Measurements from ENCODE around the gene EPN3.

Gene EPN3

DNA sequence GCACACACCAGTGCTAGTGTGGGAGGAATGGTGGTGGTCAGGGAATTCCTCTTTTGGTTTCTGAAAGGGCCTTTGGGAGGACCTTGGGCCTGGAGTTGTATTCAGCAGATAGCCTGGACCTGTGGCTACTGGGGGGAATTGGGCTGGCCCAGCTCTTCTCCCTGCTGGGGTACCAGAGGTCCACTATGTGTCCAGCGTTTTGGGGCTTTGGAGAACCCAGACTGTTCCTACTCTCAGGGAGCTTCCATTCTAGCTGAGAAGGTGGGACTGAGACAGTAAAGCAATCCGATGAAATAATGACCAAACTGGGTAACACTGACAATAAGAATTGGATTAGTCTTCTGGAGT, 2.4 kb downstream of the EPN3 start:
- DNase-seq (ENCODE audit: low read depth in 2 of 2), result no peak

DNA sequence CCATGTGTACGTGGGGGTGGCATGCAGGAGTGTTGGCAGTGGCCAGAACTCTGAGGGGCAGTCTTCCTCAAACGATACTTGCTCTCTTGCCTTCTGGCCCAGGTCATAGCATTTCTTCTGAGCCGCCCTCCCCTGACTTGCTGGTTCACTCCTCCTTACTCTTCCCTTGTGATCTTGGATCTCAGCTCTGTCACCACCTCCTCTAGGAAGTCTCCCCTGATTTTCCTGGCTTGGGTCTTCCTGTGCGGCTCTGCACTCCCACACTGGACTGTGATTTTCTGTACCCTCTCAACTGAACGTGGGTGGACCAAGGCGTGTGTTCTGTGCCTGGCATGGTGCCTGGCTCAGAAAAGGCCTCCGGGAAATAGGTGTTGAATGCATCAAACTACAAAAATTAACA, 2.9 kb downstream of the EPN3 start:
- no peak for DNase-seq (ENCODE audit: low read depth in 2 of 2)

DNA sequence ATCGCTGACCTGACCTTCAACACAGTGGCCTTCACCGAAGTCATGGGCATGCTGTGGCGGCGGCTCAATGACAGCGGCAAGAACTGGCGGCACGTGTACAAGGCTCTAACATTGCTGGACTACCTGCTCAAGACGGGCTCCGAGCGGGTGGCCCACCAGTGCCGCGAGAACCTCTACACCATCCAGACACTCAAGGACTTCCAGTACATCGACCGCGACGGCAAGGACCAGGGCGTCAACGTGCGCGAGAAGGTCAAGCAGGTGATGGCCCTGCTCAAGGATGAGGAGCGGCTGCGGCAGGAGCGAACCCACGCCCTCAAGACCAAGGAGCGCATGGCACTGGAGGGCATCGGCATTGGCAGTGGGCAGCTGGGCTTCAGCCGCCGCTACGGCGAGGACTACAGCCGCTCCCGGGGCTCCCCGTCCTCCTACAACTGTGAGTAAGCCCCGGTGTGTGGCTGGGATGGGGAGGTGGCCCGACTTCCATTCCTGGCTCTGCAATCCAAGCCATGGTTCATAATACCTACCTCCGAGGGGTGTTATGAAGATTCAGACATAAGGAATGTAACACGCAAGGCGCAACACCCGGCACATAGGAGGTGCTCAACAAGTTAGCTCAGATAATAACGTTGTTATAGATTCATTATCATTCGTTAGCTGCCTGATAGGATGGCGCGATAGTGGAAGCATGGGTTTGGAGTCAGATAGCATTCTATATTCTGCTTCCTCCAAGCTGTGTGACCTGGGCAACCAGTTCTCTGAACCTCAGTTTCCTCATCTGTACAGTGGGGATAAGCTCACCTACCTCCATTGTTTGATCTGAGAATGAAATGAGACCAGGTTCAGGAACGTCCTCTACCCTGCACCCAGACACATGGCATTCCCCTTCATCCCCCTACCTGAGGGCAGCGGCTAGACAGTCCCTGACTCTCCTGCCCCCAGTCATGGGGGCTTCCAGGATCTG, 4.4 kb downstream of the EPN3 start:
- no peak for DNase-seq (ENCODE audit: low read depth in 2 of 2)

DNA sequence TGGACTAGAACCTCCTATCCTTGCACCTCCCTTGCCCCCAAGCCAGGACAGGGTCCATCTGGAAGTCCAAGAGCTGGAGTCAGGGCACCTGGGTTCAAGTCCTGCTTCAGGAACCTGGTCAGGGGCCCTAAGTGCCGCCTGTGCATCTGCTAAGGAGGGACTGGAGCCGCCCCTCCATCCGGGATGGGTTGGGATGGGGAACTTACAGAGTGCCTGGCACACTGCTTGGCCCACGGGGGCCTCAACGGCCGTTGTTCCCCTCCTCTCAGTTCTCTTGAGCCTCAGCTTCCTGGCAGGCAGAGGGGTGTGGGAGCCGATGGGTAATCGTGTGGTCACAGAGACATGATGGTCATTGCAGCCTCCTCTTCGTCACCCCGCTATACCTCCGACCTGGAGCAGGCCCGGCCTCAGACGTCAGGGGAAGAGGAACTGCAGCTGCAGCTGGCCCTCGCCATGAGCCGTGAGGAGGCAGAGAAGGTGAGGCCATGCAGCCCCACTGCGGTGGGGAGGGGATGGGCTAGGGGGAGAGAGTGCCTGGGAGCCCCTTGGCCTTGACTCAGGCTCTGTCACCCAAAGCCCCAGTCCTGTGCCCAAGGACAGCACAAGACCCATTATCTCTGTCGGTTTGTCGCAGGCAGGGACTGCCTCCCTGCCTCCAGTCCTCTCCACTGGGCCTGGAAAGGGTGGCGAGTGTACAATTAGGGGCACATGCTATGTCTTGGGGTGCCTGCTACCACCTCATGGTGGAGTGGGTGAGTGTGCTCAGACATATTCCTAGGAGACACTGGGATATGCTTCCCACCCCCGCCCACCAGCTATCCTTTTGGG, 5.4 kb downstream of the EPN3 start:
- no peak for DNase-seq (ENCODE audit: low read depth in 2 of 2)

DNA sequence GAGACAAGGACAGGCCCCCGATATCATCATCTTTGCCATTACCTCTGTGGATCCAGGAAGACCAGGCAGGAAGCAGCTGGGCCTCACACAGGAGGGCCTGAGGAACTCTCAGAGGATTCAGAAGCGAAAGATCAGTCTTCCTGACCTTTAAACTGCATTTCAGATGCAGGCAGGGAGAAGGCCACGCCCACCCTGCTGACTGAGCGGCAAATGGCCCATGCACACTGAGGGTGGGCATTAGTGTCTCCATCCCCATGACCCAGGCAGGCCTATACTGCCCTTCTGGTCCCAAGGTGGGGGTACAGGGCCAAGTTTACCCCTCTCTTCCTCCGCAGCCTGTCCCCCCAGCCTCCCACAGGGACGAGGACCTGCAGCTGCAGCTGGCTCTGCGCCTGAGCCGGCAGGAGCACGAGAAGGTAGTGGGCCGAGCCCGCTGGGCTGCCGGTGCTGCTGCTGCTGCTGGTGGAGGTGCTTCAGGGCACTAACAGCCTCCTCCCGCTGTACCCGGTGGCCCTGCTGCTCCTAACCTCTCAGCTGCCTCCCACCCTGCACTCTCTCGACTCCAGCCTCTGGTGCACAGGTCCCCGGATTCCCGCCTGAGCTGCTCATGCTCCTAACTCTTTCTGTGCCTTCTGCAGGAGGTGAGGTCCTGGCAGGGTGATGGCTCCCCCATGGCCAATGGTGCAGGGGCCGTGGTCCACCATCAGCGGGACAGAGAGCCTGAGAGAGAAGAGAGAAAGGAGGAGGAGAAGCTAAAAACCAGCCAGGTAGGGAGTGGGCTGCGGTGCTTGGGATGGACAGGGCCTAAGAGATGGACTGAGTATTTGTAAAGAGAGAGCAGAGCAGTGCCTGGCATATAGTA, 6.2 kb downstream of the EPN3 start:
- no peak for DNase-seq (ENCODE audit: low read depth in 2 of 2)

DNA sequence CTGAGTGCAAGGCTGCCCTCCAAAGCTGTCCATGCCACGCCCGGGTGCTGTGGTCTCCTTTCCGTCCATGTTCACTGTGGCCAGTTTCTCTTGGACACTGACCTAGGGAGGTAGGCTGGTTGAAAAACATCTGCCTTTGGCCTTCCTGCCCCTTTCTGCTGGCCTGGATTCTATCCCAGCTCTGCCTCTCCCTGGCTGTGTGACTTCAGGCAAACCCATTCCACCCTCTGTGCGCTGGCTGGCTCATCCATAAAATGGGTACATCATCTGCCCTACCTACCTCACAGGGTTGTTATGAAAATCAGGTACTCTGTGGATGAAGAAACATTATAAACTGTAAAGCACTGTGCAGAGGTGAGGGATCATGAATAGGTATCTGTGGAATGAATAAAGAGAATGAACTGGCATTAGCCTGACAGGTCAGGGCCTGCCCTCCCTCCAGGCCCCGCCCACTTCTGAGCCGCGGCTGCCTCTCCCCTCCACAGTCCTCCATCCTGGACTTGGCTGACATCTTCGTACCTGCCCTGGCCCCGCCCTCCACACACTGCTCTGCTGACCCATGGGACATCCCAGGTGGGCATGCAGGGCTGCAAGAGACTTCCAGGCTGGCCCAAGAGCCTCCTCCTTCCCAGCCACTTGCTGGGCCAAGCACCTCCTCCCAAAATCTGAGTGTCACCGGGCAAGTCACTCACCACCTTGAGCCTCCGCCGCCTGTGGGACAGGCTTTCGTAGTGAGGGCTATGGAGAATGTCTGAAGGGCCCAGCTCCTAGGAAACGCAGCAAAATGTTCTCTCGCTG, 7.4 kb downstream of the EPN3 start:
- no peak for DNase-seq (ENCODE audit: low read depth in 2 of 2)

DNA sequence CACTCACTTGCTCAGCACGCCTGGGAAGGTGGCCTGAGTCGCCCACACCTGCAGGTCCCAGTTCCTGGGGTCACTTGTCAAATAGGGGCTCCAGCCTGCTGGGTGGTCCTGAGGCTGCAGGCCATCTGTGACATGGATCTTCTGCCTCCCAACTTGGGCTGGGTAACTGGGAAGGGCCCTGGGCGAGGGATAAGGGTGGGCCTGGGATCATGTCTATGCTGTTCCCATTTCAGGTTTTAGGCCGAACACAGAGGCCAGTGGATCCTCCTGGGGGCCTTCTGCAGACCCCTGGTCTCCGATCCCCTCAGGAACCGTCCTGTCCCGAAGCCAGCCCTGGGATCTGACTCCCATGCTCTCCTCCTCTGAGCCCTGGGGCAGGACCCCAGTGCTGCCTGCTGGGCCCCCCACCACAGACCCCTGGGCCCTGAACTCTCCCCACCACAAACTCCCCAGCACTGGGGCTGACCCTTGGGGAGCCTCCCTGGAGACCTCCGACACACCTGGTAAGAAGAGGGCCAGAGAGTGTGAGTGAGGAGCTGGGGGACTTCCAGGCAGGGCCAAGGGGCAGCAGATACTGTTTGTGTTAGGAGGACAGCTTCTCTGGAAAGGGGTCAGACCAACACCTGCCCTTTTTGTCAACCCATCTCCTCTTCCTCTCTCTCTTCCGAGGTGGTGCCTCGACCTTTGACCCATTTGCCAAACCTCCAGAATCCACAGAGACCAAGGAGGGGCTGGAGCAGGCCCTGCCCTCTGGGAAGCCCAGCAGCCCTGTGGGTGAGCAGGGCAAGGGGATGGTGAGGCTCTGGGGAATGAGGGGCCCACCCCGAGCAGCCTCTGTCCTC, 8.2 kb downstream of the EPN3 start:
- no peak for DNase-seq (ENCODE audit: low read depth in 2 of 2)

DNA sequence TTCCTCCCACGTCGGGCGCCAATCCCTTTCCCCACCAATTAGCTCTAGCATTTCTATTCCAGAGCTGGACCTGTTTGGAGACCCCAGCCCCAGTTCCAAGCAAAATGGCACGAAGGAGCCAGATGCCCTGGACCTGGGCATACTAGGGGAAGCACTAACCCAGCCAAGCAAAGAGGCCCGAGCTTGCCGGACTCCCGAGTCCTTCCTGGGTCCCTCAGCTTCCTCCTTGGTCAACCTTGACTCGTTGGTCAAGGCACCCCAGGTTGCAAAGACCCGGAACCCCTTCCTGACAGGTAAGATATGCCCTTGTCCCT, 8.8 kb downstream of the EPN3 start:
- DNase-seq (ENCODE audit: low read depth in 2 of 2), result no peak

DNA sequence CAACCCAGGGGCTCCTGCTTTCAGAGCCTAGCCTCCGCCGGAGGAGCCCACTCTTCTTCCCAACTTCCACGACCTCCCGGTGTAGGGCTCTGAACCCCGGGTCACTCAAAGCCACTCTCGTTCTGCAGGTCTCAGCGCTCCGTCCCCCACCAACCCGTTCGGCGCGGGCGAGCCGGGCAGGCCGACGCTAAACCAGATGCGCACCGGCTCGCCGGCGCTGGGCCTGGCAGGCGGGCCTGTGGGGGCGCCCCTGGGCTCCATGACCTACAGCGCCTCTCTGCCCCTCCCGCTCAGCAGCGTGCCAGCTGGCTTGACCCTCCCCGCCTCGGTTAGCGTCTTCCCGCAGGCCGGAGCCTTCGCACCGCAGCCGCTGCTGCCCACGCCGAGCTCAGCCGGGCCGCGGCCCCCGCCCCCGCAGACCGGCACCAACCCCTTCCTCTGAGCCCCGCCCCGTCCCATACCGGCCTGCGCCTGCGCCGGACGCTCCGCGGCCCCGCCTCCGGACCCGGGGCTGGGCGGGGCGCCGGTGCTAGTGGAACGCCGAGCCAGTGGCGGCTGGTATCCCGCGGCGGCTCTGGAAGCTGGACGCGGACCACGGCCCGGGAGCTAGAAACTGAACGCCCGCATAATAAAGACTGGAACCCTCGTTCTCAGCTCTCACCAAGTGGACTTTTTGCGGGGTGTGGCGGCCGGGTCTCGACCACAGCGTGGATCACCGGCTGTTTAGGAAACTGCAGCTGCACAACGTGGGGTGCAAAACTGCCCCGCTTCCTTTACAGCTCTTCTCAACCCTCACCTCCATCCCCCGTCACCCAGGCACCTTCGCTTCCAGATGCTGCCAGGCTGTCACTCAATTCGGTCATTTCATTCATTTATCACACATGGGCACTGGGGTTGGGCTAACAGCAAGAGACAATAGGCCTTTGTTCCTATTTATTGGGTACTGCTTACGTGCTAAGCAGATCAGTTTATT, 9.5 kb downstream of the EPN3 start:
- peak; percentile 74 to 82 for DNase-seq (ENCODE audit: low read depth in 2 of 2)

DNA sequence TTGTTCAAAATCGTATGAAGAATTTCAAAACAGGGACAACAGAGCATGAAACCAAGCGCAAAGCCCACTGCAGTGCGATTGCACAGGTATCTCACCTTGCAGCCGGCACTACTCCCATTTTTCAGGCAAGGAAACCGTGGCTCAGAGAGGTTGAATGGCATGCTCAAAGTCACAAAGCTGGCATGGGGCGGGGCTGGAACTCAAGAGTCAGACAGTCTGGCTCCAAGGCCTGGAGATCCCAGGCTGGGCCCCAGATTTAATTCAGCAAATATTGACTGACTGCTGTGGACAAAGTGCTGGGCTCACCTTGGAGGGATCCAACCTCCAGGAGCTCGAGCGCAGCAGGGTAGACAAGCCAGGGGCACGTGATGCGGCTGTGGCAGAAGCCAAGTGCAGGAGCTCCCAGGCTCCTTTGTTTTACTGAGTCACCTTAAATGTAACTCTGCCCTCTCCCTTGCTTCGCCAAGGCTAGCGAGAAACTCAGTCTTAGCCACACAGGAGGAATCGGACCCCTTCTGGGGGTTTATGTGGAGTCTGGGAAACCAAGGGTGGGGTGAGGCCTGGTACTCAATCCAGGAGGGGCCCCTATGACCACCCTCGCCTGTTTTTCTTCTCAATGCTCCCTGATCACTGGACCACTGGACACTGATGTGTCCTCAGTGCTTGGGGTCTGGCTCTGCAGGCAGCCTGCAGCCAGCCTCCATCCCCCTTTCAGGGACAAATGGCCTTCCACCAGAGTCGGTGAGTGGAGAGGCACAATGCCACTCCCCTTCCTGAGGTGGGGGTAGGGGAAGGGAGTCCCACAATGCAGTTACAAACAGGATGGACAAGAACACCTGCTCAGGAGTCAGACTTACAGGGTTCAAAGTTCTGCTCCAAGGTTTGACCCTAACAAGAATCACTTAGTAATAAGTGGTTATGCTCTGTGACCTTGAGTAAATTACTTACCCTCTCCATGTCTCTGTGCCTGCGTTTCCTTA, 10.6 kb downstream of the EPN3 start:
- DNase-seq (ENCODE audit: low read depth in 2 of 2), result no peak

DNA sequence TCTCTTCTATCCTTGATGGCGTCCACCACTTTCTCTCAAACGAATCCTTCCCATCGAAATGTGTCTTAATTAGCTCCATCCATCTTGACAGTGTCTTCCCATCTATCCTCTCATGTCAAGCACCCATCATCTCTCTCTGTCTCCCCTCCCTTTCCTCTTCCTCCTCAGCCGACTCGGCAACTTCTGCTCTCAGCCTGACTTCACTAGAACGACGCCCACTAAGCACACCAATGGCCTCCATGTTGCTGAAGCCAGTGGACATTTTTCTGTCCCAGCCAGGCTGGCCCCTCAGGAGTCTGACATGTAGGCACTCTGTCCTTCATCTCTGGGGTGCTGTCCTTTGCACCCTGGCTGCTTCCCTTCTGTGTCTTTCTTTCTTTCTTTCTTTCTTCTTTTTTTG, 12.0 kb downstream of the EPN3 start:
- DNase-seq (ENCODE audit: low read depth in 2 of 2), result no peak

DNA sequence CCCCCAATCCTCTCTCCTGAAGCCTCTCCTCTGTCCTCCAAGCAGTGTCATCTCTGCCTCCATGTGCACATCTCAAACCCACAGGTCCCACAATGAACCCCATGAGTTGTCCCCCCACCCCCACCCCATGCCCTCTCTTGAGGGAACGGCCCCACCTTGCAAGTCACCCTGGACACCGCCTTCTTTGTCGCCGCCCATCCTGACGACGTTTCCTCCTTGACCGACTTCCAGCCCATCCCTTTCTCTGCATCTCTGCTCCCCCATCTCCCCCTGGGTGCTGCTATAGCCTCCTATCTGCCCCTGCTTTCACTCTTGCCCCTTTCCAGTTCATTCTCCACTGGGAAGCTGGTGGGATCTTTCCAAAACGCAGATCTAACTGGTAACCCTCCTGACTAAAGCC, 12.8 kb downstream of the EPN3 start:
- DNase-seq (ENCODE audit: low read depth in 2 of 2), result no peak

DNA sequence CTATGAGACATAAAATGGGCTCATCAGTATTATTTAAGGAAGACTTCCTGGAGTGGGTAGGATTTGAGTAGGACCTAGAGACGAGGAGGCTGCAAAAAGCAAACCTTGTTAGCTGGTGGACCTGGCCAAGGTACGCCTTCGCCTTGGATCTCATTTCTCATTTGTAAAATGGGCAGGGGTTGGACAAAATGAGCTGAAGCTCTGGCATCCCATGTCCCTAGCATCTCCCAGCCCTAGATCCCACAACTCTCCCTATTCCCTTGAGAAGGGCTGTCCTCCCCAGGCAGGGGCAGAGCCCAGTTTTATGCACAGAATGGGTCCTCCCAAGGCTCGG, 14.1 kb downstream of the EPN3 start:
- DNase-seq (ENCODE audit: low read depth in 2 of 2), result no peak

DNA sequence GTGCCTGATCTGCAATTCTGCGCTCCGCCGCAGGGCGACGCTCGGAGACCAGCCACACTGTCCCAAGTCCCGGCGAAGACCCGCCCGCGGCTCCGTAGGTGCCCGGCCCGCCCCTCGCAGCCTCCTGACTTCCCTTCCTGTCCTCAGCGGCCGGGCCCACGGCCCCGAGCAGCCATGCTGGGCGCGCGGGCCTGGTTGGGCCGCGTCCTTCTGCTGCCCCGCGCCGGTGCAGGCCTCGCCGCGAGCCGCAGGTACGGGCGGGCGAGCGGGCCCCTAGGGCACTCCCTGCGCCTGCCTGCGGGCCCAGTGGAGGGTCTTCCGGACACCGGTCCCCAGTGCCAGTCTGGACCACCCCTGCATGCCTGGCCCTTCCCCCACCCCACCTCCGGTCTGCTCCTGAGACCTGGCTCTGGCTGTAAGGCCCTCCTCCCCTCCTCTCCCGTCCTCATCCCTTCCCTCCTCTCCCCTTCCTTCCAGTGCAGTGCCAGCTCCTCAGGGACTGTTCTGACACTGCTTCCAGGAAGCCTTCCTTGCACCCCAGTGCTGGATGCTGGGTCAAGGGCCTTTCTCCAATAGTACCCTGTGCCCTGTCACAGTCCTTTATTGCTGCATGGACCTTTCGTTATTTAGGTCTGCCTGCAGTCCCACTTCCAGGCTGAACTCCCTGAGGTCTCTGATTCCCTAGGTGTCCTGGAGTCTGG, 14.7 kb downstream of the EPN3 start, which contains the start of gene SPATA20:
Gene SPATA20 (plus strand): TSS at position 140 of the 701 bp plus-strand sequence. CDS start 35 bp downstream, at position 175.
- peak; percentile 82 to 83 for DNase-seq (ENCODE audit: low read depth in 2 of 2)

DNA sequence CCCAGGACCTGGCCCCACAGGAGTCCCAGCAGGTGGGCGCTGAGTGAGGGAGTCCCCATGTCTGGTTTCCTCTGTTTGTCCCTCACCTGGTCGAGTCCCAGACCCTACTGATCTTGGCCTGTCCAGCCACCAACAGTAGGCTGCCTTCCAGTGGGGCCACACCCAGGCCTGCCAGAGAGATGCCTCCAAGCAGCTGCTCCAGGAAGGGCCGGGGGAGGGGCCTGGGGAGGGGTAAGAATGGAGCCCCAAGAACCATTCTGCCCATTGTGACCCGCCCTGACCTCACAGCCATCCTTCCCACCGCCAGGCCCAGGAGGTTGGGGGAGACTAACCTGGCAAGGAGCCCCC, 15.2 kb downstream of the EPN3 start:
- DNase-seq (ENCODE audit: low read depth in 2 of 2), result no peak

DNA sequence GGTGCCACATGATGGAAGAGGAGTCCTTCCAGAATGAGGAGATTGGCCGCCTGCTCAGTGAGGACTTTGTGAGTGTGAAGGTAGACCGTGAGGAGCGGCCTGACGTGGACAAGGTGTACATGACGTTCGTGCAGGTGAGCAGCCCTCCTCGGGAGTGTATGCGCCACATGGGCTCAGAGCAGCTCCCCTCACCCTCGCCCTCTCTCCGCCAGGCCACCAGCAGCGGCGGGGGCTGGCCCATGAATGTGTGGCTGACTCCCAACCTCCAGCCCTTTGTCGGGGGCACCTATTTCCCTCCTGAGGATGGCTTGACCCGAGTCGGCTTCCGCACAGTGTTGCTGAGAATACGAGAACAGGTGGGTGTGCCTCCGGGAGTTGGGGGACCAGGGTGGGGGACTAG, 16.3 kb downstream of the EPN3 start:
- no peak for DNase-seq (ENCODE audit: low read depth in 2 of 2)

DNA sequence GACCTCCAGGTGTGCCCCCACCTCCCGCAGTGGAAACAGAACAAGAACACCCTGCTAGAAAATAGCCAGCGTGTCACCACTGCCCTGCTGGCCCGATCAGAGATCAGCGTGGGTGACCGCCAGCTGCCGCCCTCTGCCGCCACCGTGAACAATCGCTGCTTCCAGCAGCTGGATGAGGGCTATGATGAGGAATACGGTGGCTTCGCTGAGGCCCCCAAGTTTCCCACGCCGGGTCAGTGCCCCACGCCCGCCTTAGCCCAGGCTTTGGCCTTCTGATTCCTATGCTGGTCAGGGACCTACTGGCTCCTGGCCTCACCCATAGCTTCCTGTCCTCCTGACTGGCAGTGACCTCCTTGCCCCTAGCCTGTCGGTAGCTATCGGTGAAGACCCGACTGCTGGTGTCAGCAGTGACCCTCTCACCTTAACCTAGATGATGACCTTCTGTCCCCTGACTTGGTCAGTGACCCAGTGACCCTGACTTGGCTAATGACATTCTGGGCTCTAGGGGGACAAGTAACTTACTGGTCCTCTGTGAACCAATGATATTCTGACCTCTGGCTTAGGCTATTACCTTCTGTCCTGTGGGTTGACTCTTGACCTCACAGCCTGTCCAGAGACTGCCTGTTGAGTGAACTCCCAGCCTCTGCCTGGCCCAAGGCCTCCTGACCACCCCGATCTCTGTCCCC, 16.9 kb downstream of the EPN3 start:
- no peak for DNase-seq (ENCODE audit: low read depth in 2 of 2)

All from stimulated activated CD8-positive, alpha-beta memory T cell treated with anti-CD3 and anti-CD28 coated beads, Interleukin-2, amount 100 ng/mL, for 48 hours (primary cell).